GM23248 (cell line): ENCODE results near the gene HSD17B8. TPM values are rescaled to one million over a fixed set of nuclear protein-coding genes. Genes with fewer than 3 reads are reported as not detected.

Source experiments
- DNase-seq: peaks from one replicate; pipeline ENCODE4 v3.0.0-alpha.2; 2015
- H2AFZ ChIP-seq: fragments of 200-600 bp; sonication (generic); 2 replicates; pipeline ENCODE4 v1.6.1; 2016; ENCODE audit warnings: antibody characterized with exemption
- H3F3A ChIP-seq: fragments of 200-600 bp; sonication (generic); 2 replicates; pipeline ENCODE4 v1.6.1; 2016; ENCODE audit warnings: mild to moderate bottlenecking, antibody characterized with exemption, mixed run types; ENCODE audit not compliant: insufficient read depth
- H3K27ac ChIP-seq: fragments of 200-600 bp; sonication (generic); 2 replicates; pipeline ENCODE4 v1.5.1; 2016; ENCODE audit warnings: mild to moderate bottlenecking
- H3K27me3 ChIP-seq: fragments of 200-600 bp; sonication (generic); replicated peaks from 2 replicates; pipeline ENCODE4 v1.6.1; 2016; ENCODE audit warnings: mild to moderate bottlenecking; ENCODE audit not compliant: insufficient read depth
- H3K36me3 ChIP-seq: fragments of 200-600 bp; sonication (generic); 2 replicates; pipeline ENCODE4 v1.6.1; 2016; ENCODE audit warnings: low read depth, mild to moderate bottlenecking
- H3K4me1 ChIP-seq: fragments of 200-600 bp; sonication (generic); 2 replicates; pipeline ENCODE4 v1.6.1; 2016; ENCODE audit warnings: mild to moderate bottlenecking; ENCODE audit not compliant: insufficient read depth
- H3K4me2 ChIP-seq: fragments of 200-600 bp; sonication (generic); one replicate; pipeline ENCODE4 v1.6.1; 2016; ENCODE audit warnings: mild to moderate bottlenecking; ENCODE audit not compliant: unreplicated experiment
- H3K4me3 ChIP-seq: fragments of 200-600 bp; sonication (generic); 2 replicates; pipeline ENCODE4 v1.5.1; 2016; ENCODE audit warnings: mild to moderate bottlenecking
- H3K79me2 ChIP-seq: fragments of 200-600 bp; sonication (generic); 2 replicates; pipeline ENCODE4 v1.6.1; 2016; ENCODE audit warnings: mild to moderate bottlenecking; ENCODE audit not compliant: insufficient read depth
- H3K9ac ChIP-seq: fragments of 200-600 bp; sonication (generic); 2 replicates; pipeline ENCODE4 v1.6.1; 2016; ENCODE audit warnings: mild to moderate bottlenecking
- H3K9me2 ChIP-seq: fragments of 200-600 bp; sonication (generic); 2 replicates; pipeline ENCODE4 v1.6.1; 2016; ENCODE audit warnings: mixed run types, mild to moderate bottlenecking, moderate library complexity; ENCODE audit not compliant: insufficient read depth
- H3K9me3 ChIP-seq: fragments of 200-600 bp; sonication (generic); one replicate; pipeline ENCODE4 v1.6.1; 2017; ENCODE audit warnings: low read depth
- H4K20me1 ChIP-seq: fragments of 200-600 bp; sonication (generic); 2 replicates; pipeline ENCODE4 v1.6.0; 2016; ENCODE audit not compliant: insufficient read depth
- EZH2 ChIP-seq: fragments of 200-600 bp; sonication (generic); IDR thresholded peaks from 2 replicates; pipeline ENCODE4 v1.6.1; 2018; ENCODE audit warnings: antibody characterized with exemption, mild to moderate bottlenecking; ENCODE audit not compliant: insufficient read depth, poor library complexity, severe bottlenecking
- EZH2phosphoT487 ChIP-seq: fragments of 200-600 bp; sonication (generic); IDR thresholded peaks from 2 replicates; pipeline ENCODE4 v1.6.1; 2018; ENCODE audit warnings: antibody characterized with exemption, moderate library complexity, mild to moderate bottlenecking, low read depth; ENCODE audit not compliant: insufficient read depth
- WGBS, 2 experiments: methylation state at CpG; one replicate each; pipeline ENCODE4 v1.1.6; 2015 to 2017; ENCODE audit warnings: low lambda C conversion rate in 2 of 2, low coverage in 1 of 2; ENCODE audit errors: missing lambda C conversion rate in 2 of 2; 5-methylcytosine and 5-hydroxymethylcytosine counted together
- in situ Hi-C: fragments of 300-500 bp; cut with MboI; formaldehyde crosslinking; loops from 2 replicates; pipeline ENCODE4 v1.15.0; 2020
- polyA plus RNA-seq: library from polyadenylated mRNA; unstranded; fragments of >200 nt; fragmentation: Nextera tagmentation; extraction: Ambion mirVana; gene quantifications from 2 replicates; pipeline ENCODE4 v1.2.1, GENCODE V29; 2016
- total RNA-seq: library from RNA; depleted of rRNA; stranded (reverse); fragments of >200 nt; shearing (Covaris generic); gene quantifications from 2 replicates; pipeline ENCODE4 v1.2.3, GENCODE V29; 2014

The HSD17B8 gene
- total and polyA plus RNA-seq, 2 experiments from 2014 or later = 3.7 to 5.6 TPM

DNA sequence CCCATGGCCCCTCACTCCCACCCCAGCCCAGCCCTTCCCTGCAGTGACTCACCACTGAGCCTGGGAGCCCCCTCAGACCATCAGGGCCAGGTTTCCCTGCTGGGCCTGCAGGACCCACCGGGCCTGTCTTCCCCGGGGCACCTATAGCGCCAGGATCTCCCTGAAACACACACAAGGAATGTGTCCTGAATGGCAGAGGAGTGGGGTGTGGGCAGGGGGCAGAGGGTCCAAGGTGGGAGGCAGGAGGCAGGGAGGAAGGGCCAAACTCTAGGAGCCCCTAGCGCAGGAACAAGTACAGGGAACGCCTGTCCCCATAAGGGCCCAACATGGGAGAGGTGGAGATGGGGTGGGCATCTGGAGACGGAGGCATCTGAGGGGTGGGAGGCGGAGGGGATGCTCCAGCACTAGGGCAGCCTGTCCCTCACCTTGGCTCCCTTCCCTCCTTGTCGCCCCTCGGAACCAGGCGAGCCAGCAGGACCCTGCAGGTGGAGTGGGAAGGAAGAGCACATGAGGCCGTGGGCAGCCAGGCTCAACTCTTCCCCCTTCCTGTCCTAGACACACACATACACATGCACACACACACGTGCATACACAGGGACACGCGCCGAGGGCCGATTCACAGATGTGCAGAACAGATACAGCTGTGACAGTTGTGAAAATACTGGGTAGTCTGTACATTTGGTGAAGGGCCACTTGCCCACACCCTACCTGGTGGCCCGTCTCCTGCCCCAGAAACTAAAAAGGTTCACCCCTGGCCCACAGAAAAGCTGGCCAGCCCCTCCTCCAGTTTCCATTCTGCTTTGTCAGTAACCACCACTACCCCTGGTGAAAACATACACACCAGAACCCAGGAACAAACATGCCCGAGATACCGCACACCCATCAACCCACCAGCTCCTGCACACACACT lies 36.8 kb upstream of the HSD17B8 start:
- Histone ChIP-seq H3K9me2 (no peaks in the 10 kb centered on the region), H3K4me1 (no peaks in the 10 kb centered on the region), H2AFZ (no peak overlapping the region), H3K79me2 (no peaks in the 10 kb centered on the region), H4K20me1 (no peaks in the 10 kb centered on the region), H3K27ac (no peak overlapping the region), H3K4me3 (no peak overlapping the region), H3K9ac (no peak overlapping the region), H3K9me3 (no peaks in the 10 kb centered on the region), H3K36me3 (no peaks in the 10 kb centered on the region), H3K4me2 (no peak overlapping the region), H3F3A (no peaks in the 10 kb centered on the region), H3K27me3 (no peaks in the 10 kb centered on the region)
- 65 to 66% methylated on average over 17 to 19 of the region's 19 CpGs for WGBS, 2 experiments
- in situ Hi-C loops = no loop called here
- DNase-seq = no peak
- TF ChIP-seq EZH2 (no peak), EZH2phosphoT487 (no peak)

- no peaks in the 10 kb centered on the region for H3F3A ChIP-seq
- in situ Hi-C loops = no loop called here
- no peak overlapping the region for H3K9ac ChIP-seq
- WGBS, 2 experiments = 53 to 70% methylated on average over 2 to 6 of the region's 6 CpGs
- no peak overlapping the region for H3K27ac ChIP-seq
- H3K36me3 ChIP-seq = no peaks in the 10 kb centered on the region
- H3K27me3 ChIP-seq = no peaks in the 10 kb centered on the region
- H3K9me3 ChIP-seq = no peaks in the 10 kb centered on the region
- H3K4me3 ChIP-seq = no peak overlapping the region
- no peak overlapping the region for H2AFZ ChIP-seq
- no peaks in the 10 kb centered on the region for H4K20me1 ChIP-seq
- H3K9me2 ChIP-seq = no peaks in the 10 kb centered on the region
- no peak for DNase-seq
- H3K4me1 ChIP-seq = no peaks in the 10 kb centered on the region
- TF ChIP-seq EZH2phosphoT487 = no peak
- TF ChIP-seq EZH2 = no peak
- no peaks in the 10 kb centered on the region for H3K79me2 ChIP-seq
- H3K4me2 ChIP-seq = no peak overlapping the region
Measured at GRCh38 chr6:33168284-33168601, 36.2 kb upstream of the HSD17B8 start.

DNA sequence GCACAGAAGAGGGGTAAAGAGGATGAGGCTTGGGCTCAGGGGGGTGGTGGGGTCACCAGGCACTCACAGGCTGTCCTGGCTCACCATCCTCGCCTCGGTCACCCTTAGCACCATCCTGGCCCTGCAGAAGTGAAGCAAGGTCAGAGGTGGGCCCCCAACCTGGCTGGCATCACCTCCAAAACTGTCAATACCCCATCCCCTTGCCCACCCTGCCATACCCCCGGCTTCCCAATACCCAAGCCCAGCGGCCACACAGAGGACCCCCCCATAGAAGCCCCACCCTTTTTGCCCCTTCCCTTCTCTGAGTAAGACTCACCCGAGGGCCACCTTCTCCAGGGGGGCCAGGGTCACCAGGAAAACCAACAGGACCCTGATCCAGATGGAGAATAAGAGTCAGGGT lies 35.8 kb upstream of the HSD17B8 start:
- Histone ChIP-seq H3K27me3 (no peaks in the 10 kb centered on the region), H3K9ac (no peak overlapping the region), H3F3A (no peaks in the 10 kb centered on the region), H3K9me3 (no peaks in the 10 kb centered on the region), H3K4me2 (no peak overlapping the region), H3K4me1 (no peaks in the 10 kb centered on the region), H3K9me2 (no peaks in the 10 kb centered on the region), H3K4me3 (no peak overlapping the region), H3K79me2 (no peaks in the 10 kb centered on the region), H4K20me1 (no peaks in the 10 kb centered on the region), H3K36me3 (no peaks in the 10 kb centered on the region), H2AFZ (no peak overlapping the region), H3K27ac (no peak overlapping the region)
- 54 to 58% methylated on average over 3 to 5 of the region's 5 CpGs for WGBS, 2 experiments
- no peak for DNase-seq
- in situ Hi-C loops = no loop called here
- no peak for TF ChIP-seq EZH2
- no peak for TF ChIP-seq EZH2phosphoT487

- TF ChIP-seq EZH2phosphoT487 = no peak
- no peak for TF ChIP-seq EZH2
- Histone ChIP-seq H3K27ac (no peak overlapping the region), H4K20me1 (no peaks in the 10 kb centered on the region), H3K4me3 (no peak overlapping the region), H3K79me2 (no peaks in the 10 kb centered on the region), H2AFZ (no peak overlapping the region), H3K9me2 (no peaks in the 10 kb centered on the region), H3K9me3 (no peaks in the 10 kb centered on the region), H3K4me1 (no peaks in the 10 kb centered on the region), H3K9ac (no peak overlapping the region), H3K36me3 (no peaks in the 10 kb centered on the region), H3K4me2 (no peak overlapping the region), H3F3A (no peaks in the 10 kb centered on the region), H3K27me3 (no peaks in the 10 kb centered on the region)
- in situ Hi-C loops = no loop called here
- WGBS, 2 experiments = 85 to 87% methylated on average over 10 of the region's 10 CpGs
- DNase-seq = no peak
Measured at GRCh38 chr6:33169291-33170175, 34.9 kb upstream of the HSD17B8 start.
